HG02642 (cell line): Measurements from ENCODE around the gene GSS.

Experiments
- ATAC-seq: cut with Tn5 transposase; IDR thresholded peaks from one replicate; pipeline ENCODE4 v1.9.1; 2021; ENCODE audit warnings: mild to moderate bottlenecking; ENCODE audit not compliant: unreplicated experiment, poor library complexity

The GSS gene

DNA sequence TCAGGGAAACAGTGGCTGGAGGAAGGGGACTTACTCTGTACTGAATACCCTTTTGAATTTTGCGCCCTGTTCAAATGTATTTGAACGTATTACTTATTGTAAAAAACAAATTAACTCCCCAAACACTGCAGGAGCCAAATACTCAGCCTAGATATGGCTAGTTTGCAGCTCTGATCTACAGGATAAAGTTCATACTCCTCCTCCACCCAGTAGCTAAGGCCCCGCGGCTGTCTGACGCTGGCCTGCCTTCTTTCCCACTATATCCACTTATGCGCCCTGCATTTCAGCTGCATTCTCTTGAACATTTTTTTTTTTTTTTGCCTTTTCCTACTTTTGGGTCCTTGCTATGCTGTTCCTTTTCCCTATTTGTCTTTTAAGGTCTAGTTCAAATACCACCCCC is 6.5 kb downstream of the GSS start:
- no peak for ATAC-seq

GRCh38 chr20:34948030-34948429 is 7.6 kb downstream of the GSS start:
- ATAC-seq: no peak

GRCh38 chr20:34947336-34947735 is 8.3 kb downstream of the GSS start:
- no peak for ATAC-seq

DNA sequence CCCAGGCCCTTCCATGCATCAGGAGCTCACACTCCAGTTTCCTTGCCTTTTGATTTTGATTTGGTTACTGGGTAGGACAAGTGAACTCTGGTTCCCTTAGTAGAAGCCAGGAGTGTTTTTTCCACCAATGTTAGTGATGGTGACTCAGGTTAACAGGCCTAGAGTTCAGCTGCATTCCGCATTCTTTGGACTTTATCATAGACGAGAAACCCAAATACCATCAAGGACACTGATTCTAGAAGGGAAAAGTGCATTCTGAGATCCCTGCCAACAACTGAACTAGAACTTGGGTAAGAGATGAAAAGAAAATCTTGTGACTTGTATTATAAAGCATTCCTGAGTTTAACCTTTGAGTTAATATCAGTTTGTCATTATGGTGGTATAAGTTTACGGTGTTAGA is 8.9 kb downstream of the GSS start:
- ATAC-seq: no peak

- ATAC-seq: no peak
Observed at GRCh38 chr20:34945315-34946077, 10.1 kb downstream of the GSS start.

DNA sequence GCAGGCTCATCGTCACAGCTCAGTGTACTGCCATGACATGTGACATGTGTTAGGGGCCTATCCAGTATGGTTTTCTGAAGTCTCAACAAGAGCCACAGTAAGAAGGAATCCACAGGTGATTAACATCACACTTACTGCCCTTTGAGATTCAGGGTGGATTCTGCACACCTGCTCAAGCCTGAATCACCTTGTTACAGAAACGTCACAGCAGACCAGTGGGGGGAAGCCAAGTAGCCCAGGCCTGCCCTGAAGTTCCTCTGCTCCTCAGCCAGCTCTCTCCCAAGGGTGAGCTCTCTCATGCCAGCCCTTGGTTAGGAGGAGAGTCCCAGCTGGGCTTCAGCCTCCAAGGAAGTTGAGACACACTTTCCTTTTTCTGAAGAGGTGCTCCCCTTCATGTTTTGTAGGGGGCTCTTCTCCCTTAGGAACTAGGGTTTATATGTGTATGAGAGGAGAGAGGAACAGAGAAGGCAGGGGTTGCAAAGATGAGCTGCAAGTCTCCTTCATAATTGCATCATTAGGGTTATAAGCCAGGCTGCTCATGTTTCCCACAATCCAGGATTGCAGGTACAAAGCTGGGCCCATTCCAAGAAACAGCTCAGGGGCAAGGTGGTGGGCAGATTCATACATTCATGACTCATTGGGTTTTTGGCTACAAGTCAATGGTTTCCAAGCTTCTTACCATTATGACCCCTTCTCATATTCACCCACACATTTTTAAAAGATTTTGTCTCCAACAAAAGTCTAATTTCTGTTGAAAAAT is 11.6 kb downstream of the GSS start:
- no peak for ATAC-seq

GRCh38 chr20:34942301-34942700 is 13.3 kb downstream of the GSS start:
- no peak for ATAC-seq

GRCh38 chr20:34941226-34941625 is 14.4 kb downstream of the GSS start:
- ATAC-seq: no peak

GRCh38 chr20:34940081-34940481 is 15.5 kb downstream of the GSS start:
- no peak for ATAC-seq

DNA sequence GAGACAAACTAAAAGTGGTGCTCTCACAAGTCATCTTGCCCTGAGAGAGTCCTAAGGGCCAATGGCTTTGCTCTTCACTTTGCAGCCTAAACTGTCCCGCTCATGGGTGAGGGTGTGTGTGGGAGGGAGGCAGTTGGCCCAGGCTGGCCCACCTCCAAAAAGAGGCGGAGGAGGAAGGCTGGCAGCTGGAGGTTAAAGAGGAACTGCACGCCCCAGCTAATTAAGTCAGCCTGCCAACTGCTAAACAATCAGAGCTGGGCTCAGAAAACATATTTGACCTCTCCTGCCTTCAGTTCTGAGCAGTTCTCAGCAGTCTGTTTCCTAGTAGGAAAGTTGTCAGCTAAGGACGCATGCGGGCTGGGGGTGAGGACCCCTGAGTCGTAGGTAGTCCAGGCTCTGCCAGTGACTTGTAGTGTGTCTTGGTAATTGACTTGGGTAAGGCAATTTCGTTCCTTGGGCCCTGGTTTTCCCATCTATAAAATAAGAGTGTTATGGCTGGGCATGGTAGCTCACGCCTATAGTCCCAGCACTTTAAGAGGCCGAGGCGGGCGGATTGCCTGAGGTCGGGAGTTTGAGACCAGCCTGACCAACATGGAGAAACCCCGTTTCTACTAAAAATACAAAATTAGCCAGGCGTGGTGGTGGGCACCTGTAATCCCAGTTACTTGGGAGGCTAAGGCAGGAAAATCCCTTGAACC is 17.0 kb downstream of the GSS start:
- ATAC-seq: no peak

DNA sequence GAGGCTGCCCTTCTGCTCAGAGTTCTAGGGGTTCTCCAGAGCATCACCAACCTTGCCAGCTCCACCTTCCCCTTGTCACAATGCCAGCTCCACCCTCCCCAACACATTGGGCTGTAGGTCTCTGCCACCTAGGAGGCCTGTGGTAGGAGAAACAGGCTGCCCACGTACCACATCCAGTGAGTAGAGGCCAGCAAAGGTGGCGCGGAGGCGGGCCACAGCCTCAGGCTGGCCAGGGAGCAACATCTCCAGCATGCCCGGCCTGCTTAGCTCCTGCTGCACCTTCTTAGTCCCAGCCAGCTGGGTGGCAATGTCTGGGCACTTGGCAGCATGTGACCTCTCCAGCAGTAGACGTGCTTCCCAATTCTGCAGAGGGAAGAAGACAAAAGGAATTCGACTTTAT is 23.8 kb downstream of the GSS start:
- ATAC-seq: no peak

DNA sequence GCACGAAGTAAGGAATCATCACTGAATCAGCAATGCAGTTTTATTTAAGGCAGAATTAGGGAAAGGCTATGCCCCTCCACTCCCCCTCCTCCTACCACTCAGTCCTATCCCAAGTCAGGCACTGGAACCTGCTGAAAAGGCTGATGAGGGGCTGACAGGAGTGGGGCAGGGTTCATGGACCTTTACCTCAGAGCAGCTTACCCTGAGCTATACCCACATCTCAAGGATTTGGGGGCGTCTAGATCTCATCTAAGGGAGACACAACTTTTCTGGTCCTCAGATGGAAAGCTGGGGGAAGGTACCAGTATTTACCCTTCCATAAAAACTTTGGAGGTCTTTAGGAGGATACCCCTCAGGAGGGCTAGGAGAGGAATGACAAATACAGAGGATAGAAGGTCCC is 27.2 kb downstream of the GSS start:
- ATAC-seq: no peak

DNA sequence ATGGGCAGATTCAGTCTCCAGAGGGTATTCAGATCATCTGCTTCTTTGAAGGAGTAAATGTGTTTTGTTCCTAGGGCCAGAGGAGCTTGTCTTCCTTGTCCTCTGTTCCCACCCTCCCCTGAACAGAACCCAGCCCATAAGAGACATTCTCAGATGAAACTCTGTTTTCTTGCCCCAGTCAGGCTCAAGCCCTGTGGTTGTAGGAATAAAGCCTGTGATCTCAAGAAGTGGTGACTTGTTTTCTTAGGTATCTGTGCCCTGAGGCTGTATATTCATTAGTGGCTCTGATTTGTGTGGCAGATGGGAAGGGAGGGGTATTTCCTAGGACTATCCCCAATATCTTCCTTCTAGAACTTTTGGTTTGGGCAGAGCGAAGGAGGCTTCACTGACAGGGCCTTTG is 27.9 kb downstream of the GSS start:
- ATAC-seq: no peak

GRCh38 chr20:34926581-34926980 is 29.0 kb downstream of the GSS start:
- ATAC-seq: no peak

DNA sequence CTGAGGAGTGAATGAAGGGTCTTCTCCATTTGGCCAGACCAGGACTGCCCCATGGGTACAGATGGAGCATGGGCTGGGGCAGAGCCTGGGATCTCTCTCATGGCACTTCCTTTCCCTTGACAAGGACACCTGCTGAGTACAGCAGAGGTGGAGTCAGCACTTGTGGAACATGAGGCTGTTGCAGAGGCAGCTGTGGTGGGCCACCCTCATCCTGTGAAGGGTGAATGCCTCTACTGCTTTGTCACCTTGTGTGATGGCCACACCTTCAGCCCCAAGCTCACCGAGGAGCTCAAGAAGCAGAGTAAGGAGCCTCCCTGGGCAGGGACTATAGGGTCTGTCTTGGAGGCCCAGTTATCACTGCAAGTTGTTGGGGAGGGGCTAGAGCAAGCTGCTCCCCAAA is 29.6 kb downstream of the GSS start:
- no peak for ATAC-seq

GRCh38 chr20:34925341-34925740 is 30.3 kb downstream of the GSS start:
- ATAC-seq: no peak

DNA sequence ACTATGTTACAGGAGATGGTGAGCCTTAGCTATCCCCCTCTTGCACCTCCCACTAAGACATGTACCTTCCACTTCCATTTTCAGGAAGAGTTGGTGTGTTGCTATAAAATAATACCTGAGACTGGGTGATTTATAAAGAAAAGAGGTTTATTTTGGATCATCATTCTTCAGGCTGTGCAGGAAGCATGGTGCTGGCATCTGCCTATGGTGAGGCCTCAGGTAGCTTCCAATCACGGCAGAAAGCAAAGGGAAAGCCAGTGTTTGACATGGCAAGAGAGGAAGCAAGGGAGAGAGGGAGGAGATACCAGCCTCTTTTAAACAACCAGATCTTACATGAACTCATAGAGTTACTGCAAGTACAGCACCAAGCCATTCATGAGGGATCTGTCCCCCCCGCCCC is 32.2 kb downstream of the GSS start:
- no peak for ATAC-seq

- no peak for ATAC-seq
Observed at GRCh38 chr20:34922654-34923381, 32.8 kb downstream of the GSS start.

DNA sequence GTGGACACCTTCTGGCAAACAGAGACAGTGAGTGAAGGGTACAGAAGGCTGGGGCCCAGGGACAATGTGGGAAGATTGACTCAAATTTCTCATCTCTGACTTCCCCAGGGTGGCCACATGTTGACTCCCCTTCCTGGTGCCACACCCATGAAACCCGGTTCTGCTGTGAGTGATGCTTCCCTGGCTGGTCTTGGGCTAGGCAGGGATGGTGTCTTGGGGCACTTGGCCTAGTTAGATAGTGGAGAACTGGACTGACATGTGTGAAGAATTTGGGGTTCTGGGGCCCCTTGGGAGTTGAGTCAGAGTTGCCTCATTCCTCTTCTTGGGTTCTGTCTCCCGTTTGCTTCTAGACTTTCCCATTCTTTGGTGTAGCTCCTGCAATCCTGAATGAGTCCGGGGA is 34.2 kb downstream of the GSS start:
- ATAC-seq: no peak

GRCh38 chr20:34920055-34920454 is 35.6 kb downstream of the GSS start:
- no peak for ATAC-seq
